ENCODE results near the gene ZNF613.
A peak's percentile ranks its signal among the peaks of the same experiment; 100 is the strongest.
"Not testable (repeated sequence)": the region's sequence is repeated elsewhere in the genome, so short reads cannot be mapped to it uniquely, and the experiment has no call there.

The ZNF613 gene

DNA sequence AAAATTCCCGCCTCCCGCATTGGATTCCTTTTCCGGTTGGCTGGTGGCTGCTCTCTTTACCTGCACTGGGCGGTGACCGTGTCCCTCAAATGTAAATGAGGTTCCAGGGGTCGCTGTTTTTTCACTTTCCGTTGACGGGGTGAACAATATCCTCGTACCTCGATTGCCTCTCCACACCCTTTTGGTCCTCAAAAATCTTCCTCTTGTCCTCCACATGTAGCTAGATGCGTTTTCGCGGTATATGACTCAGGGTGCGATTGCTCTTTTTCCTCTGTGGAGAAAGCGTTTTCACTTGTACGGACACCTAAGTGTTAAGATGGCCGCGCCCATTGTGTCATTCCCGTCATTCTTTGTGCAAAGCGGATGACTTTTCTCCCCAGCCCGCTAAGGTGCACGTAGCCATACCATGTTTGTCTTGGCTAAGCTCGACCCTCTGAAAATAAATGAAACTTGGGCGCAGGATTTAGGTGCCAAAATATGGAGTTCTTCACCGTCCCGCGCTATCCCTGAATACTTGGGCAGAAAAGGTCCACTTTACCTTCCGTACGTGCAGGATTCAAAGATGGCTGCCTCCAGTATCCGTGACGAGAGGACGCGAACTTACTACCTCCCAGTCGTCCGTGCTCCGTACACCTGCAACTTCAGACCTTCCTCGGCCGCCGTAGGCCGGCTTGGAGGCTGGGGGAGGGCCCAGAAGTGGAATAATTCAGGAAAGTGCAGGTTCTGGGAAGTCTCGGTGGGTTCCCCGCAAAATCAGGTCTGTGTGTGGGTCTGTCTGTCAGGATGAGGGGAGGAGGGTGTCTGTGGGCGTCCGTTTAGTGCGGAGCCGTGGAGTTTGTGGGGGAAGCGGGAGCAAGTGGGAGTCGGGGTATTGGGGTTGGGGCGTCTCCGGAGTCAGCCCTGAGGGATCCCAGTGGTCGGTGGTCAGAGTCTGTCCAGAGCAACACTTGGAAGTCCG is at the start of gene ZNF613:
TSS of gene ZNF613 (plus strand) at position 689 of the 958 bp plus-strand sequence. CDS start 8,749 bp downstream, outside the sequence.
- peak; percentile 72 for DNase-seq (ENCODE audit: low read depth)

DNA sequence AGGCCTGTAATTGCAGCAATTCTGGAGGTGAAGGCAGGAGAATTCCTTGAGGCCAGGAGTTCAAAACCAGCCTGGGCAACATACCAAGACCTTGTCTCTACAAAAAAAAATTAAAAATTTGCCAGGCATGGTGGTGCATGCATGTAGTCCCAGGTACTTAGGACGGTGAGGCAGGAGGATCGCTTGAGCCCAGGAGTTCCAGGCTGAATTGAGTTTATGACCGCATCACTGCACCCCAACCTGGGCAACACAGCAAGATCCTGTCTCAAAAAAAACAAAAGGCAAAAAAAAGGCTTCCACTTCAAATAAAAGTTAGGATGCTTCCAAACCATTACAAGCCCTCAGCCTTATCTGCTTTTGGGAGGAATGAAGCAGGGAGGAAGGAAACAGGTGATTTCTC is 44.8 kb upstream of the ZNF613 start:
- no peak for DNase-seq (ENCODE audit: low read depth)

- DNase-seq (ENCODE audit: low read depth): no peak
Observed at GRCh38 chr19:51884713-51885112, 42.6 kb upstream of the ZNF613 start.

DNA sequence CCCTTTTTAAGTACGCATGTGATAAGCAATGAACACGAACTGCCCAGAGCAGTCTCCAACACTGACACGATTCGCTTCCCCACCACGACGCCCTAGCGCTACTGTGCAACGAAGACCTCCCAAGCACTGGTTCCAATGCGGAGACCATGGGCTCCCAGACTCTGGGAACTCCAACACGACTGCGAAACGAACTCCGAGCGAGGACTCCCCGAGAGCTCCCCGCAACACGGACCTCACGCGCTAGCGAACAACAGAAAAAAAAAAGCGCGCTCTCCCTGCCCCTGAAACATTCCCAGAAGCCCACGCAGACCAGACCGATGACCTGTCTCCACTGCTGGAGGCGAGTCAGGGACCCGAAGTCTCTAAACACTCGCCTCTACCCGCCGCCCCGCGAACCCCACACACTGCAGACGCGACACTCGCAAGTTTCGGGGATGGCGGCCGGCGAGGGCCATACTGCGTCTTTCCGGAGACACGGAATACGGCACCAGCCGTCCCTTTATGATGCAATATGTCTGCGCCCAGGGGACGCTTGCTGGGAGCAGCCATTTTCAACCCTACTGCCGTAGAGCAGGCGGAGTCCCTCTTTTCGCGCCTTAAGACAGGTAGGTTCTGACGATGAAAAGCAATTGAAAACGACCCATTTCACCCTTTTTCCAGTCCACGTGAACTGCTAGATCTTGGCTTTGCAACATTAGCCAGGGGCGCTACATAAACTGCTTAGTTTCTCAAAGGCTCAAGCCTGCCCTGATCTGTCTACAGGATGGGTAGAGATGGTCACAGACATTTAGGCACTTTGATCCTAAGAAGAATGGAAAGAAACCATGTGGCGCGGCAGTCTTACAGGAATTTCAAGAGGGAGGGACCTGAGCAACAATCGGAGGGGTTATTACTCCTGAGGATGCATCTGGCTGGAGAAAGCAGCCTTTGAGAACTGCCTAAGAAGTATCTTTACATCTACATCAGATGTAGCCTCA is 39.5 kb upstream of the ZNF613 start, which contains the start of gene ZNF577:
TSS of gene ZNF577 (minus strand) at position 430 of the 977 bp plus-strand sequence. CDS start 7,569 bp downstream, outside the sequence.
- peak; percentile 61 for DNase-seq (ENCODE audit: low read depth)

- no peak for DNase-seq (ENCODE audit: low read depth)
Observed at GRCh38 chr19:51889934-51890333, 37.3 kb upstream of the ZNF613 start.

- DNase-seq (ENCODE audit: low read depth): no peak
Observed at GRCh38 chr19:51891193-51891747, 36.0 kb upstream of the ZNF613 start.

DNA sequence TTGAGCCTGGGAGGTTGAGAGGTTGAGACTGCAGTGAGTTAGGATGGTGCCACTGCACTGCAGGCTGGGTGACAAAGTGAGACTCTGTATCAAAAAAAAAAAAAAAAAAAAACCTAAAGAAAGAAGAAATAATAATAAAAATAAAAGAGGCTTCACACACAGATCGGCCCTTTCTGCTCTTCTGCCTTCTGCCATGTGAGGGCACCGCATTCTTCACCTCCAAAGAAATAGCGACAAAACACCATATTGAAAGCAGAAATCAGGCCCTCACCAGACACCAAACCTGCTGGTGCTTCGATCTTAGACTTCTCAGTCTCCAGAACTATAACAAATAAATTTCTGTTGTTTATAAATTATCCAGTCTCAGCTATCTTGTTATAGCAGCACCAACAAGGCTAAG is 25.4 kb upstream of the ZNF613 start:
- DNase-seq (ENCODE audit: low read depth): no peak

GRCh38 chr19:51903192-51903591 is 24.1 kb upstream of the ZNF613 start:
- DNase-seq (ENCODE audit: low read depth): no peak

DNA sequence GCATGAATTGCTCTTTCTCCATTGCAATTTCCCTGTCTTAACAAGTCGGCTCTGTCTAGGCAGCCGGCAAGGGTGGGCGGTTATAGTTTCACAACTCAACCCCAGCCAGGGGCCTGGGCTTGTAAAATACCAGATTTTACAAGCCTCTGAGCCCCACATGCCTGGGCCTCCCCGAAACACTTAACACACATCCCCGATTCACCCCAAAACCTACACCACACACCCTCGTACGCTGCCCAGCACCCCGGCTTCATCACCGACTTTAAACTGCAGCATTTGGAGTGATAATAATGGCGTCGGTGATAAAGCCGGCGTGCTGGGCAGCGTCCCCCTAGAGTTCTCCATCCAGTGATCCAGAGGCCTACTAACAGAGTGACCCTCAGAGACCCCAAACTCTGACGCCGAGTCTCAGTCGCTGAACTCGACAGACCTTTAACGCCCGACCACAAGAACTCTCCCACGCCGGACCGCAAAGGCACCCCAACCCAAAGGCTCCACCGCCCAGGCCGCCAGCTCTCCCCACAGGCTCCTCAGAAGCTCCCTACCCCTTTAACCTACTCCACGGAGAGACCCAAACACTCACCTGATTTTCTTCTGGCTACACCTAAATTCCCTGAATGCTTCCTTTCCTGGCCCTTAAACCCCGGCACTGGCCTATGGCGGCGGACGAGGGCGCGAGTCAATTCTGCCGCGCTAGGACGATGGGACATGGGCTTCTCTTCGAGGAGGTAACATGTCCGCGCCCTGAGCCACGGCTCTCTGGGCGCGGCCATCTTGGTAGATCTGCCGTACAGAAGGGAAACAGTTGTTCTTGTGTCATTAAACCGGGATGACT is 22.7 kb upstream of the ZNF613 start, which contains the start of gene ZNF649:
TSS of gene ZNF649 (minus strand) at position 687 of the 835 bp plus-strand sequence. CDS start 4,910 bp downstream, outside the sequence.
- peak; percentile 75 for DNase-seq (ENCODE audit: low read depth)

DNA sequence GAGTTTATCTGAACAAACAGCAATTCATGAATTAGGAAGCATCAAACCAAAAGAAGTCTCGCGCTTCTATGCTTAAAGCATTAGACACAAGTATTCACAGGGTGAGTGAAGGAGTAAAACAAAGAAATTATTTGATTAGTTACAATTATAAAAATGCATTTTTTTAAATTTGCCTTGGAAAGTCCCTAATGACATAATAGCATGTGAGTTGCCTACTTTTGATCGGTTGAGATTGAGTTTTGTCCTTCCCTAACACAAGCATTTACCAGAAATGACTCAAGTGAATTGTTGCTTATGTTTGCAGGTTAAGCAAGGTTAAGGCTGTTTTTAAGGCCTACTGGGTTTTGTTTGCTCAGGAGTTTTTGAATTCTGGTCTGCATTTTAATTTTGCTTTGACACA is 22.1 kb upstream of the ZNF613 start:
- DNase-seq (ENCODE audit: low read depth): no peak

DNA sequence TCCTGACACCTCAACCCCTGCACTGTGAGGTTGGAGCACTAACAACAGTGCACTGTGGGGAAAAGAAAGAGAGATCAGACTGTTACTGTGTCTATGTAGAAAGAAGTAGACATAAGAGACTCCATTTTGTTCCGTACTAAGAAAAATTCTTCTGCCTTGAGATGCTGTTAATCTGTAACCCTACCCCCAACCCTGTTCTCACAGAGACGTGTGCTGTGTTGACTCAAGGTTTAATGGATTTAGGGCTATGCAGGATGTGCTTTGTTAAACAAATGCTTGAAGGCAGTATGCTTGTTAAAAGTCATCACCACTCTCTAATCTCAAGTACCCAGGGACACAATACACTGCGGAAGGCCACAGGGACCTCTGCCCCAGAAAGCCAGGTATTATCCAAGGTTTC is 21.6 kb upstream of the ZNF613 start:
- DNase-seq (ENCODE audit: low read depth): not testable (repeated sequence)

DNA sequence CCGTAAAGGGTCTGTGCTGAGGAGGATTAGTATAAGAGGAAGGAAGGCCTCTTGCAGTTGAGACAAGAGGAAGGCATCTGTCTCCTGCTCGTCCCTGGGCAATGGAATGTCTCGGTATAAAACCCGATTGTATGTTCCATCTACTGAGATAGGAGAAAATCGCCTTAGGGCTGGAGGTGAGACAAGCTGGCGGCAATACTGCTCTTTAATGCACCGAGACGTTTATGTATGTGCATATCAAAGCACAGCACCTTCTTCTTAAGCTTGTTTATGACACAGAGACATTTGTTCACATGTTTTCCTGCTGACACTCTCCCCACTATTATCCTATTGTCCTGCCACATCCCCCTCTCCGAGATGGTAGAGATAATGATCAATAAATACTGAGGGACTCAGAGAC is 21.2 kb upstream of the ZNF613 start:
- not testable (repeated sequence) for DNase-seq (ENCODE audit: low read depth)

DNA sequence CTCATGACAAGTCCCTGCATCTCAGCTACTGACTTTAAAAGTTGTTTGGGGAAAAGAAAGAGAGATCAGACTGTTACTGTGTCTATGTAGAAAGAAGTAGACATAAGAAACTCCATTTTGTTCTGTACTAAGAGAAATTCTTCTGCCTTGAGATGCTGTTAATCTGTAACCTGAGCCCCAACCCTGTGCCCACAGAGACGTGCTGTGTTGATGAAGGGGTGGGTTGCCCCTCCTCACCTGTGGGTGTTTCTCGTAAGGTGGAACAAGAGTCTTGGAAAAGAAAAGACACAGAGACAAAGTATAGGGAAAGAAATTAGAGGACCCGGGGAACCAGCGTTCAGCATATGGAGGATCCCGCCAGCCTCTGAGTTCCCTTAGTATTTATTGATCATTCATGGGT is 19.3 kb upstream of the ZNF613 start:
- not testable (repeated sequence) for DNase-seq (ENCODE audit: low read depth)

- no peak for DNase-seq (ENCODE audit: low read depth)
Observed at GRCh38 chr19:51915324-51915867, 11.9 kb upstream of the ZNF613 start.

DNA sequence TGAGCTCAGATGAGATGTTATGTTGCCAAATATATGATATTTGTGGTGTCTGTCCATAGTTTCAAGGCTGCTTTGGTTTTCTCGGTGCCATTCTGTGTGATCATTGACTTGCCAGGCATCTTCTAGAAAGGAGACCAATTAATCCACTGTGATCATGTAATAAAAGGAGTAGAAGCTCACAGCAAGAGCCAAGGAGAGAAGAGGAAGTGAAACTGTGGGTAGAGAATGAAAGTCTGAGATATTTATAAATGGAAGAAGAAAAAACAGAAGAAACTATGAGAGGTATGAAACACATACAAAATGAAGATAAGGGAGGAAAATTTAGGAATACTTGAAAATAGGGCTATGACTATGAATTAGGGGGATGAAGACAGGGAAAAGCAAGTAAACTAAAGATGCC is 11.1 kb upstream of the ZNF613 start:
- no peak for DNase-seq (ENCODE audit: low read depth)

DNA sequence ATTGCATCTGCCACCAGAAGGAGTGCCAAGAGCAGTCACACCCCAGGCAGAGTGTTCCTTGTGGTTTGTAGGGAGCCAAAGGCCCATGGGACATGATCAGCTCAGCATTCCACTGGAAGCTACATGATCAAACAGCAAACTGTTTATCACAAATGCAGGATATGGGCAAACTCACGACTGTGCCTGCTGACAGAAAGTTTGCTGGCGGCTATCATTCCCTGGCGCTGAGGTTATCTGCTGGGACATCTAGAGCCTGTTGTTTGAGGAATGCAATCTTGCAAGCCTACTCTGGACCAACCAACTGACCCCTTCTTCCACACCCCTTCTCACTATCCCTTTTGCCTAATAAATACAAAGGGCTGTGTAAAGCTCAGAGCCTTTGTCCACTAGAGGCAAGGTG is 7.7 kb upstream of the ZNF613 start:
- DNase-seq (ENCODE audit: low read depth): no peak

GRCh38 chr19:51921949-51922348 is 5.3 kb upstream of the ZNF613 start:
- no peak for DNase-seq (ENCODE audit: low read depth)

DNA sequence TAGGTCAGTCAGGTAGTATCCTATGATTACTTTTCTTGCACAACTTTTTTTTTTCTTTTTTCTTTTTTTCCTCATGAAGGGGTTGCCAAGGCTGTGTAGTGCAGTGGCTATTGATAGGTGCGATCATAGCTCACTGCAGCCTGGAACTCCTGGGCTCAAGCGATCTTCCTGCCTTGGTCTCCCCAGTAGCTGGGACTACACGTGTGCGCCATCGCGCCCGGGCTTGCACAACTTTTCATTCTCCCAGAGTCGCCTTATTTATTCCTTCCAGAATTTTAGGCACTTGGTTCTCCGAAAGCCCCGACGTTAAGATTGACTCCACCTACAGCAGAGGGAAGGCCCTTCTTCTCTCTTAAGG is 867 bp upstream of the ZNF613 start:
- DNase-seq (ENCODE audit: low read depth): no peak

DNA sequence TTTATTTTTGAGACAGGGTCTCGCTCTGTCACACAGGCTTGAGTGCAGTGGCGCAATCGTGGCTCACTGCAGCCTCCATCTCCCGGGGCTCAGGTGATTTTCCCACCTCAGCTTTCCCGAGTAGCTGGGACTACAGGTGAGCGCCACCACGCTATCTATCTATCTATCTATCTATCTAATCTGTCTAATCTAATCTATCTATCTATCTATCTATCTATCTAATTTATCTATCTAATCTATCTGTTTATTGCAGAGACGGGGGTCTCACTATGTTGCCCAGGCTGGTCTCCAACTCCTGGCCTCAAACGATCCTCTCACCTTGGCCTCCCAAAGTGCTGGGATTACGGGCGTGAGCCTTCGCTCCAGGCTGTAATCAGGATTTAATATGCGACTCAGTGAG is 587 bp downstream of the ZNF613 start:
- DNase-seq (ENCODE audit: low read depth): no peak

DNA sequence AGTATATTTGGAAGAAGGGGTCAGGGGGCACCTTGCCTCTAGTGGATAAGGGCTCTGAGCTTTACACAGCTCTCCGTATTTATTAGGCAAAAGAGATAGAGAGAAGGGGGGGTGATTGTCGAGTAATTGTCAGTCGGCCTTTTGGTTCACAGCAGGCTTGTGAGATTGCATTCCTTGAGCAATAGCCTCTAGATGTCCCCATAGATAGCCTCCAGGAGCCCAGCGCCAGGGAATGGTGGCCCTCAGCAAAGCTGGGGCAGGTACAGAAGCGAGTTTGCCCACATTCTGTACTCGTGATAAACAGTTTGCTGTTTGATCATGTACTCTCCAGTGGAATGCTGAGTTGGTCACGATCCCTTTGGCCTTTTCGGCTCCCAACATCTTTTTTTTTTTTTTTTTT is 4.6 kb downstream of the ZNF613 start:
- DNase-seq (ENCODE audit: low read depth): no peak

DNA sequence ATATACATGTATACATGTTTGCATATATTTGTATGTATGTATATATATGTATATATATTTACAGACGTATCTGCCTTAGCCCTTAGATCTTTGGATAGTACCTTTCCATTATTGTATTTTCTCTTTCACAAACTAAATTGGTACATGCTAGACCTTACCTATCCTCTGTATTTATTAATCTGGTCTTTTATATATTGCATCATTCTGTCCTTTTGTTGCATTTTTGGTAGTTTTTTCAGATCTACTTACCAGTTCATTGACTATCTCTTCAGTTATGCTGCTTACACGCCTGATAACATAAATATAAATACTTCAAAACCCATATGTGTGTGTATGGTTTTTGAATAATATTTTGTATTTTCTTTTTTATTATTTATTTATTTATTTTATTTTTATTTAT is 11.7 kb downstream of the ZNF613 start:
- no peak for DNase-seq (ENCODE audit: low read depth)

Data from activated T-cell treated with anti-CD3 and anti-CD28 coated beads for 48 hours (primary cell).